ENCODE data around the gene SMTN.
"Not testable (repeated sequence)": the region's sequence is repeated elsewhere in the genome, so short reads cannot be mapped to it uniquely, and the experiment has no call there.

Gene SMTN

GRCh38 chr22:31089160-31090100 lies 8.3 kb downstream of the SMTN start:
- Histone ChIP-seq H3K36me3 (ENCODE audit: insufficient read depth, low read length) (peaks cover 9% of the 10 kb centered on the region), H3K9me3 (ENCODE audit: low read length) (no peaks in the 10 kb centered on the region), H2AFZ (ENCODE audit: low read depth, low read length) (no peak overlapping the region), H3K4me1 (ENCODE audit: insufficient read depth, low read length) (no peaks in the 10 kb centered on the region), H3K4me3 (ENCODE audit: low read length) (no peak overlapping the region), H3K27me3 (ENCODE audit: insufficient read depth, low read length) (no peaks in the 10 kb centered on the region)

GRCh38 chr22:31090217-31091085 lies 9.3 kb downstream of the SMTN start:
- H3K9me3 ChIP-seq (ENCODE audit: low read length), result no peaks in the 10 kb centered on the region
- peaks cover 9% of the 10 kb centered on the region for H3K36me3 ChIP-seq (ENCODE audit: insufficient read depth, low read length)
- H3K4me3 ChIP-seq (ENCODE audit: low read length), result no peak overlapping the region
- no peak overlapping the region for H2AFZ ChIP-seq (ENCODE audit: low read depth, low read length)
- H3K4me1 ChIP-seq (ENCODE audit: insufficient read depth, low read length), result no peaks in the 10 kb centered on the region
- H3K27me3 ChIP-seq (ENCODE audit: insufficient read depth, low read length), result no peaks in the 10 kb centered on the region

GRCh38 chr22:31091106-31091975 lies 10.2 kb downstream of the SMTN start:
- Histone ChIP-seq H3K9me3 (ENCODE audit: low read length) (no peaks in the 10 kb centered on the region), H3K36me3 (ENCODE audit: insufficient read depth, low read length) (peaks cover 11% of the 10 kb centered on the region), H3K4me3 (ENCODE audit: low read length) (no peak overlapping the region), H3K27me3 (ENCODE audit: insufficient read depth, low read length) (no peaks in the 10 kb centered on the region), H2AFZ (ENCODE audit: low read depth, low read length) (no peak overlapping the region), H3K4me1 (ENCODE audit: insufficient read depth, low read length) (no peaks in the 10 kb centered on the region)

- no peaks in the 10 kb centered on the region for H3K9me3 ChIP-seq (ENCODE audit: low read length)
- H2AFZ ChIP-seq (ENCODE audit: low read depth, low read length), result no peak overlapping the region
- H3K36me3 ChIP-seq (ENCODE audit: insufficient read depth, low read length), result peaks cover 19% of the 10 kb centered on the region
- no peaks in the 10 kb centered on the region for H3K27me3 ChIP-seq (ENCODE audit: insufficient read depth, low read length)
- no peaks in the 10 kb centered on the region for H3K4me1 ChIP-seq (ENCODE audit: insufficient read depth, low read length)
- H3K4me3 ChIP-seq (ENCODE audit: low read length), result no peak overlapping the region
Measured at GRCh38 chr22:31092161-31092560, 11.0 kb downstream of the SMTN start.

- Histone ChIP-seq H3K9me3 (ENCODE audit: low read length) (no peaks in the 10 kb centered on the region), H3K4me1 (ENCODE audit: insufficient read depth, low read length) (no peaks in the 10 kb centered on the region), H3K4me3 (ENCODE audit: low read length) (no peak overlapping the region), H3K27me3 (ENCODE audit: insufficient read depth, low read length) (no peaks in the 10 kb centered on the region), H2AFZ (ENCODE audit: low read depth, low read length) (no peak overlapping the region), H3K36me3 (ENCODE audit: insufficient read depth, low read length) (peaks cover 22% of the 10 kb centered on the region)
Measured at GRCh38 chr22:31093086-31093850, 12.2 kb downstream of the SMTN start.

- H3K27me3 ChIP-seq (ENCODE audit: insufficient read depth, low read length), result no peaks in the 10 kb centered on the region
- H3K9me3 ChIP-seq (ENCODE audit: low read length), result no peaks in the 10 kb centered on the region
- no peaks in the 10 kb centered on the region for H3K4me1 ChIP-seq (ENCODE audit: insufficient read depth, low read length)
- H3K36me3 ChIP-seq (ENCODE audit: insufficient read depth, low read length), result peaks cover 22% of the 10 kb centered on the region
- no peak overlapping the region for H3K4me3 ChIP-seq (ENCODE audit: low read length)
- no peak overlapping the region for H2AFZ ChIP-seq (ENCODE audit: low read depth, low read length)
Measured at GRCh38 chr22:31094021-31094551, 13.0 kb downstream of the SMTN start.

GRCh38 chr22:31094741-31095140 lies 13.6 kb downstream of the SMTN start:
- Histone ChIP-seq H3K9me3 (ENCODE audit: low read length) (no peaks in the 10 kb centered on the region), H3K36me3 (ENCODE audit: insufficient read depth, low read length) (peaks cover 26% of the 10 kb centered on the region), H3K4me3 (ENCODE audit: low read length) (no peak overlapping the region), H2AFZ (ENCODE audit: low read depth, low read length) (no peak overlapping the region), H3K27me3 (ENCODE audit: insufficient read depth, low read length) (no peaks in the 10 kb centered on the region), H3K4me1 (ENCODE audit: insufficient read depth, low read length) (no peaks in the 10 kb centered on the region)

GRCh38 chr22:31095637-31096249 lies 14.6 kb downstream of the SMTN start:
- Histone ChIP-seq H3K4me3 (ENCODE audit: low read length) (no peak overlapping the region), H3K36me3 (ENCODE audit: insufficient read depth, low read length) (peaks cover 25% of the 10 kb centered on the region), H2AFZ (ENCODE audit: low read depth, low read length) (no peak overlapping the region), H3K27me3 (ENCODE audit: insufficient read depth, low read length) (no peaks in the 10 kb centered on the region), H3K4me1 (ENCODE audit: insufficient read depth, low read length) (no peaks in the 10 kb centered on the region), H3K9me3 (ENCODE audit: low read length) (no peaks in the 10 kb centered on the region)

GRCh38 chr22:31096657-31097279 lies 15.7 kb downstream of the SMTN start:
- Histone ChIP-seq H3K27me3 (ENCODE audit: insufficient read depth, low read length) (no peaks in the 10 kb centered on the region), H3K4me1 (ENCODE audit: insufficient read depth, low read length) (no peaks in the 10 kb centered on the region), H3K9me3 (ENCODE audit: low read length) (peaks cover under 1% of the 10 kb centered on the region), H3K36me3 (ENCODE audit: insufficient read depth, low read length) (peaks cover 20% of the 10 kb centered on the region), H3K4me3 (ENCODE audit: low read length) (no peak overlapping the region), H2AFZ (ENCODE audit: low read depth, low read length) (no peak overlapping the region)

- not testable (repeated sequence) for H3K4me1 ChIP-seq (ENCODE audit: insufficient read depth, low read length); H2AFZ ChIP-seq (ENCODE audit: low read depth, low read length); H3K9me3 ChIP-seq (ENCODE audit: low read length); H3K4me3 ChIP-seq (ENCODE audit: low read length); H3K27me3 ChIP-seq (ENCODE audit: insufficient read depth, low read length)
- peaks cover 18% of the 10 kb centered on the region for H3K36me3 ChIP-seq (ENCODE audit: insufficient read depth, low read length)
Measured at GRCh38 chr22:31097539-31097938, 16.4 kb downstream of the SMTN start.

- Histone ChIP-seq H3K4me1 (ENCODE audit: insufficient read depth, low read length) (no peaks in the 10 kb centered on the region), H3K27me3 (ENCODE audit: insufficient read depth, low read length) (no peaks in the 10 kb centered on the region), H3K4me3 (ENCODE audit: low read length) (no peak overlapping the region), H2AFZ (ENCODE audit: low read depth, low read length) (no peak overlapping the region), H3K36me3 (ENCODE audit: insufficient read depth, low read length) (peaks cover 18% of the 10 kb centered on the region), H3K9me3 (ENCODE audit: low read length) (peaks cover 6% of the 10 kb centered on the region)
Measured at GRCh38 chr22:31097941-31098631, 17.0 kb downstream of the SMTN start.

Data from neuron (in vitro differentiated cells).